GM19467 (cell line): Measurements from ENCODE around the gene SPRR3.

ENCODE experiments used
- ATAC-seq: cut with Tn5 transposase; IDR thresholded peaks from one replicate; pipeline ENCODE4 v1.9.1; 2021; ENCODE audit warnings: mild to moderate bottlenecking, moderate library complexity; ENCODE audit not compliant: unreplicated experiment

SPRR3 gene

DNA sequence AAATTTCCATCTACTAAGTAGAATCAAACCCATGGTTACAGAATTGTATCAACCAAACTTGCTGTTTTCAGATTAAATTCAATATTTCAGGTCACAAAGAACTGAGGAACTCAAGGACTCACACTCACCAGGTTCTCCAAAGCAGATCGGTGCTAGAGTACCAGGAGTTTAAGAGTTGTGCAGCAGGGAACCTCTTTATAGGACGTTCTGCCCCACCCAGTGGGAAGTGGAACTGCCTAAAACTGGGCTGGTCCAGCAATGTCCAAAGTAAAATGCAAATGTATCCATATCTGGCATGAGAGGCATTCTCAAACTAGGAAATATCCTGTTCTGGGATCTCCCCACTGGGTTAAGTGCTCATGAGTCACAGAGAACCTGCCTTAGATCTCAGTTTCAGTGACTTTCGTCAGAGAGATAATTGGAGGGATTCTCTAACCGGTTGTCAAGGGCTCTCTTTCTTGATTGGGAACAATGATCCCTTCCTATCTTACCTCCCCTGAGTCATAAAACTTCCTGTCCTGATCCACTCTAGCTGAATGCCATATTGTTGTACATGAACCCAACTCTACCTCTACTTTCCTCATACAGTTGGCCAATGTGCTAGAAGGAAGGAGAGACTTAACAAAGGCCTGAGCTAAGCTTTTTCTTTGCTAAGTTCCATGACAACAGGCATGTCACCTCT lies 39.5 kb downstream of the SPRR3 start, which contains the start of gene SPRR2D:
TSS of gene SPRR2D (minus strand) at position 171 of the 682 bp plus-strand sequence. CDS start 774 bp downstream, outside the sequence.
- no peak for ATAC-seq

DNA sequence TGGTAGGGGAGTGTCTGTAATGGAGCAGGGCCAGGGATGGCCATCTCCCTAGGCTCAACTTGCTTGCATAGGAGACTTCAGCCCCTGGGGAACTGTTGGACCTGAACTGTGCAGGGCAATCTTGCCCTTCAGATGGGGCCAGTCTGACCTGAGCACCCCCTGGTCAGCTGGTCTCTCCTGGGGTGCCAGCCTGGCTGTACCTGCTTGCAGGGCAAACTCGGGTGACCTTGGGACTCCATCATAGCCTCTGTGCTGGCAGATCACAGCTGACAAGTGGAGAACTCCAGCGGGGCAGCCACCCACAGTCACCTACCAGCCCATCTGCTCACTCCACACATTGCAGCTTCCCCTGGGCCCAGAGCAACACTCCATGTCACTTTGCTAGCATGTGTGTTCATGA lies 47.7 kb downstream of the SPRR3 start:
- no peak for ATAC-seq
